Liver (tissue), 3 donors: ENCODE measurements around the gene RAPGEF4.

Source experiments
- CTCF ChIP-seq: fragments of 150-350 bp; IDR thresholded peaks from 2 replicates; pipeline ENCODE4 v1.5.1; 2017; ENCODE audit warnings: improper control_type of control experiment, low read depth, low read length; ENCODE audit not compliant: missing input control
- EGR1 ChIP-seq, 2 donors: IDR thresholded peaks; 2 replicates each; pipeline ENCODE4 v1.6.1; 2016 to 2018; ENCODE audit warnings: antibody characterized with exemption in 2 of 2, low read depth in 2 of 2
- FOXA1 ChIP-seq: IDR thresholded peaks from 2 replicates; pipeline ENCODE4 v1.6.1; 2016; ENCODE audit warnings: antibody characterized with exemption
- HNF4A ChIP-seq, 2 donors: conservative IDR thresholded peaks; 2 replicates each; pipeline ENCODE4 v1.6.1; 2016; ENCODE audit warnings: antibody characterized with exemption in 2 of 2, mild to moderate bottlenecking in 2 of 2
- JUND ChIP-seq, 2 donors: IDR thresholded peaks; 2 replicates each; pipeline ENCODE4 v1.6.1; 2016; ENCODE audit warnings: antibody characterized with exemption in 2 of 2
- MAX ChIP-seq: IDR thresholded peaks from 2 replicates; pipeline ENCODE4 v1.6.1; 2016; ENCODE audit warnings: antibody characterized with exemption
- NR2F2 ChIP-seq: IDR thresholded peaks from 2 replicates; pipeline ENCODE4 v1.6.1; 2016; ENCODE audit warnings: antibody characterized with exemption
- RAD21 ChIP-seq, 2 donors: IDR thresholded peaks; 2 replicates each; pipeline ENCODE4 v1.6.1; 2016; ENCODE audit warnings: antibody characterized with exemption in 2 of 2, mild to moderate bottlenecking in 2 of 2
- RXRA ChIP-seq, 2 donors: IDR thresholded peaks; 2 replicates each; pipeline ENCODE4 v1.6.1; 2017 to 2018; ENCODE audit warnings: antibody characterized with exemption in 2 of 2, mild to moderate bottlenecking in 1 of 2
- SP1 ChIP-seq: IDR thresholded peaks from 2 replicates; pipeline ENCODE4 v1.6.1; 2018; ENCODE audit warnings: antibody characterized with exemption, mild to moderate bottlenecking
- TAF1 ChIP-seq: conservative IDR thresholded peaks from 2 replicates; pipeline ENCODE4 v1.6.1; 2016; ENCODE audit warnings: antibody characterized with exemption, mild to moderate bottlenecking
- YY1 ChIP-seq: IDR thresholded peaks from 2 replicates; pipeline ENCODE4 v1.6.1; 2016; ENCODE audit warnings: antibody characterized with exemption, mild to moderate bottlenecking
- ZBTB33 ChIP-seq: IDR thresholded peaks from 2 replicates; pipeline ENCODE4 v1.6.1; 2016; ENCODE audit warnings: antibody characterized with exemption
- donor health status: healthy.
- donor health status: healthy.

GRCh38 chr2:172821370-172822338 lies 86.0 kb downstream of the RAPGEF4 start:
- TF ChIP-seq CTCF, result no peak
- no peak for TF ChIP-seq ZBTB33
- TF ChIP-seq RAD21 (IDR thresholded peaks at IDR 0.05), result no peak
- no peak for TF ChIP-seq YY1
- no peak for TF ChIP-seq SP1
- TF ChIP-seq TAF1, result no peak
- no peak for TF ChIP-seq JUND (IDR thresholded peaks at IDR 0.05)
- TF ChIP-seq EGR1 (IDR thresholded peaks at IDR 0.05; ENCODE audit: low read depth in 2 of 2), result no peak
- TF ChIP-seq MAX, result no peak
- no peak for TF ChIP-seq RXRA (IDR thresholded peaks at IDR 0.05)
- TF ChIP-seq HNF4A (conservative IDR thresholded peaks at IDR 0.05), result no peak
- TF ChIP-seq NR2F2, result no peak
- TF ChIP-seq FOXA1, result no peak
